Measurements from ENCODE around the gene CELF2.

DNA sequence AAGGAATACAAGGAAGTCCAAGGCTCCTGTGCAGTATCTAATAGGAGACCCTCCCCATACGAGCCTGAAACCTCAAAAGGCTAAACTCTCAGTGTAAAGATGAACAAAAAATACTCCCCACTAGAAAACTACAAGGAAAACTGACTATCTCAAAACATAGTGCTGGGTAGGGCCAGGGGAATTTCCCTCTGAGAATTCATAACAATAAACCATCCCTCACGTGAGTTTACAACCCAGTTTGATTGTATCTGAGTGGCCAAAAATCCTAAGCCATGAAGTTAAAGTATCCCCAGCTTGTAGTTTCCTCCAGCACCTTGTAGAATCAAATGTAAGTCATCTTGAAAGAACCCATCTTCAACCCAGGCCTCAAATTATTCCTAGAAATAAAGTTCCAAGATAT, 293.4 kb downstream of the CELF2 start:
- TF ChIP-seq, protein P1, sequence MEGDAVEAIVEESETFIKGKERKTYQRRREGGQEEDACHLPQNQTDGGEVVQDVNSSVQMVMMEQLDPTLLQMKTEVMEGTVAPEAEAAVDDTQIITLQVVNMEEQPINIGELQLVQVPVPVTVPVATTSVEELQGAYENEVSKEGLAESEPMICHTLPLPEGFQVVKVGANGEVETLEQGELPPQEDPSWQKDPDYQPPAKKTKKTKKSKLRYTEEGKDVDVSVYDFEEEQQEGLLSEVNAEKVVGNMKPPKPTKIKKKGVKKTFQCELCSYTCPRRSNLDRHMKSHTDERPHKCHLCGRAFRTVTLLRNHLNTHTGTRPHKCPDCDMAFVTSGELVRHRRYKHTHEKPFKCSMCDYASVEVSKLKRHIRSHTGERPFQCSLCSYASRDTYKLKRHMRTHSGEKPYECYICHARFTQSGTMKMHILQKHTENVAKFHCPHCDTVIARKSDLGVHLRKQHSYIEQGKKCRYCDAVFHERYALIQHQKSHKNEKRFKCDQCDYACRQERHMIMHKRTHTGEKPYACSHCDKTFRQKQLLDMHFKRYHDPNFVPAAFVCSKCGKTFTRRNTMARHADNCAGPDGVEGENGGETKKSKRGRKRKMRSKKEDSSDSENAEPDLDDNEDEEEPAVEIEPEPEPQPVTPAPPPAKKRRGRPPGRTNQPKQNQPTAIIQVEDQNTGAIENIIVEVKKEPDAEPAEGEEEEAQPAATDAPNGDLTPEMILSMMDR (IDR thresholded peaks at IDR 0.05): no peak
- TF ChIP-seq POLR2A (IDR thresholded peaks at IDR 0.05): no peak

Measured in body of pancreas (tissue), 4 donors.